SU-DHL-6 (cell line): ENCODE results near the gene EIF4E1B.
"Not testable (repeated sequence)": the region's sequence is repeated elsewhere in the genome, so short reads cannot be mapped to it uniquely, and the experiment has no call there.

ENCODE experiments used
- CTCF ChIP-seq: fragments of 200-600 bp; sonication (generic); IDR thresholded peaks from one replicate; pipeline ENCODE4 v1.5.1; 2017; ENCODE audit warnings: antibody characterized with exemption, mild to moderate bottlenecking, low read length, moderate library complexity; ENCODE audit not compliant: insufficient read depth, poor library complexity, severe bottlenecking
- EZH2phosphoT487 ChIP-seq: fragments of 200-600 bp; sonication (generic), shearing (Covaris generic); conservative IDR thresholded peaks from 2 replicates; pipeline ENCODE4 v1.6.1; 2018; ENCODE audit warnings: mild to moderate bottlenecking, antibody characterized with exemption, low read length, moderate library complexity, mixed read lengths

GRCh38 chr5:176599749-176600430 is 30.6 kb upstream of the EIF4E1B start:
- TF ChIP-seq CTCF, EZH2phosphoT487: not testable (repeated sequence)
